Measurements from ENCODE around the gene DNAH14. TPM values are rescaled to one million over a fixed set of nuclear protein-coding genes. Genes with fewer than 3 reads are reported as not detected.

DNAH14 gene
- total and polyA plus RNA-seq, 9 of the 15 experiments (the other 6 are each of a cell fraction or from before 2014, with no cell fraction given), result 58.4 to 142 (median 98.4) TPM

- no peak for TF ChIP-seq FOXA3 (CRISPR knock-in tag; conservative IDR thresholded peaks at IDR 0.05 in 1 of 2, IDR thresholded peaks at IDR 0.05 in 1 of 2)
- no peak for TF ChIP-seq GATA2 (CRISPR knock-in tag; IDR thresholded peaks at IDR 0.05)
- no peak for TF ChIP-seq ZNF696 (CRISPR knock-in tag; conservative IDR thresholded peaks at IDR 0.05)
- no peak for TF ChIP-seq SFPQ (IDR thresholded peaks at IDR 0.05; ENCODE audit: low read depth, low read length)
- TF ChIP-seq ATF3 (IDR thresholded peaks at IDR 0.05), result no peak
- TF ChIP-seq ATF3 (CRISPR knock-in tag; conservative IDR thresholded peaks at IDR 0.05), result no peak
- TF ChIP-seq IFI16 (CRISPR knock-in tag; IDR thresholded peaks at IDR 0.05), result no peak
- no peak for TF ChIP-seq CEBPZ (IDR thresholded peaks at IDR 0.05; ENCODE audit: borderline replicate concordance, low read depth, low read length)
- no peak for TF ChIP-seq TARDBP (IDR thresholded peaks at IDR 0.05)
Observed at GRCh38 chr1:225277445-225277844, 348.0 kb downstream of the DNAH14 start (continued).

All from K562 (cell line).